Hepatic stellate cell (primary cell): ENCODE measurements around the gene CACNB2.
A peak's percentile ranks its signal among the peaks of the same experiment; 100 is the strongest.

Experiments used
- DNase-seq: peaks from one replicate; pipeline ENCODE4 v3.0.0; 2011; ENCODE audit warnings: low spot score

CACNB2 gene

DNA sequence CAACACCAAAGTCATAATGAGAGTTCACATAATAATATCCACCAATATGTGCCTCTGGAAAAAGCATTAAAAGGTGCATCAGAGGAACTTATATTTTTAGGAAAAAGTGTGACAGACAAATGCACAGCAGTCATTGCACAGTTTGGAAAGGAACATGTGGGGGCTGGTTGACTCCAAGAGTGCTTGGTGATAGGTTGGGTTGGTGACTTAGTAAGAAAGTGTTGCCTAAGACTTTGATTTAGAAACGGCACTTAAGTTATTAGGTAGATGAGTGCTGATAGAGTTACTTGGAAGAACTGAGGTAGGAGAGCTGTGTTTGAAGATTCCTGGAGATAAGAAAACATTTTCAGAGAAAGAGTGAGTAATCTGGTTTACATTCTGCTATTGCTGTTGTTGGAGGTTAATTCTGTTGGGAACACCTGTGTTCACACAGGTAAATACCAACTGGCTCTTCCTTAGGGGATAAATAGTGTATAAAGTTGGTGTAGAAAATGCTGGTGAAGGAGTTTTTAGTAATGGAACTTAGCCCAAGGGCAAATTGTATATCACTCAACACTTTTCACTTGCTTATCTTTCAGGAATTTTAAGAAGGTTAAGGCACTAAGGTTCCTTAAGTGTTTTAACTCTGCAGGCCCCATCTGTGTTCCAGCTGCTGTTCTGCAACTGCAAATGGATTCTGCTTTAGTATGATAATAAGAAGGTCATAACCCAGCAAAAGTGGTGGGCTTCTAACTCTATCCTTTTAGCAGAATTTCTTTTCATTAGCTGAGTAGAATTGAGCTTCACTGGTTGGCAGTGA lies 315.1 kb downstream of the CACNB2 start:
- no peak for DNase-seq

- no peak for DNase-seq
These were observed 316.8 kb downstream of the CACNB2 start for GRCh38 chr10:18456984-18457383.

- no peak for DNase-seq
These were observed 319.8 kb downstream of the CACNB2 start for GRCh38 chr10:18460032-18460431.

GRCh38 chr10:18463673-18464211 lies 323.5 kb downstream of the CACNB2 start:
- DNase-seq, result no peak

- DNase-seq, result no peak
These were observed 328.9 kb downstream of the CACNB2 start for GRCh38 chr10:18469125-18469524.

DNA sequence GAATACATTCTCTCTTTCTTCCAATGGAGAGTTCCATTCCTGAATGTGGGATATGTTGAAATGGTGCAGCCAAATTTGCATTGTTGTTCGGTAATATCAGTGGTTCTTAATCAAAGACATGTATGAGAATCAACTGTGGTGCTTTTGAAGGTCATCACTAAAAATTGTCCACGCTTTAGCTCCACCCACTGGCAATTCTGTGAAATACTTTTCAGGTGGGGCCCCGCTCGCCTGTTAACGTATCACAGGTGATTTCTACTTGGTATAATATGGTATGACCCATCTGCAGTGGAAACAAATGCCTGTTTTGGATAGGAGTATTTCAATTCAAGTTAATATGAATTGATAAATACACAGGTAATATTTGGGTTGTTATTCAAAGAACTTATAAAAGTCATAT lies 332.8 kb downstream of the CACNB2 start:
- no peak for DNase-seq

DNA sequence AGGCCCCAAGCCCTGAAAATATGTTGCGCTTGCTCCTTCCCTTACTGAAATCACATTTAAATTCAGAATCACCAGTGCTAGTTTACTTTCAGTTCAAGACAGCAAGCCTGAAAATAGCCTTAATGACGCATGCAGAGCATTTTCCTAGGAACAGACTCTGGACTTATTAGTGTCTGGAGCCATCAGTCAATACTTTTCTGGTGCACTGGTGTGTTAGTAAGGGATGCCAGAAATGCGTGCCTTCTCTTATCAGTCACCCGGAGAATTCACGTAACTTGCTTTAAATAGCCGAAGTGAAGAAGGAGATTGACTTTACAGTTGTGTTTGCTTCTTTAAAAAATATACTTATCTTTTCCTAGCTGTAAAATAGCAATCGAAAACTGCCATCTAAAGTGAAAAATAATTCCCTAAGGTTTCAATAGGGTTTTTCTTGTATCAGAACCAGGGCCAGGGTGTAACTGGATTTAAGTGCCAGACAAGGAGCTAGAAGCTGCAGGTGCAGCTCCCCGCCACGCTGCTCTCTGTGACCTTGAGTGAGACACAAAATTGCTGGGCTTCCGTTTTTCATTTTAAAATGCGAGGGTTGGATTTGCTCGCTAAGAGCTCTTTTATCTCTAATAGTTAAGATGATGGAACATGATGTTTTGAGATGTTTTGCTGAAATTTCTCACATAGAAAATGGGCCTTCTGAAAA lies 333.3 kb downstream of the CACNB2 start:
- peak; percentile 40 for DNase-seq

DNA sequence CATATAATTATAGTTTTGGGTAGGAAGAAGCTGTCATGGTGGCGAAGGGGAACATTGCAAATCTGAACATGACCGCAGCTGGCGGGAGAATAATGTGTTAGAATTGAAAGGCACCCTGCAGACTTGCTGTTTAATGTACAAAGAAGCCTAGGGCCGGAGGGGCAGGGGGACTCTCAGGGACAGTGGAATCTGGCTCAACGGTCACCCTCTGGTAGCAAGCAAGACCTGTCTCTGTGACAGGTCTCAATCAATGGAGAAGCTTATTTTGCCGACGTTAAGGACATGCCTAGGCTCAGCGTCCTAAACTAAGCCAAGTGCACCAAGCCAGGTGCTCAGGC lies 333.9 kb downstream of the CACNB2 start:
- DNase-seq, result no peak

DNA sequence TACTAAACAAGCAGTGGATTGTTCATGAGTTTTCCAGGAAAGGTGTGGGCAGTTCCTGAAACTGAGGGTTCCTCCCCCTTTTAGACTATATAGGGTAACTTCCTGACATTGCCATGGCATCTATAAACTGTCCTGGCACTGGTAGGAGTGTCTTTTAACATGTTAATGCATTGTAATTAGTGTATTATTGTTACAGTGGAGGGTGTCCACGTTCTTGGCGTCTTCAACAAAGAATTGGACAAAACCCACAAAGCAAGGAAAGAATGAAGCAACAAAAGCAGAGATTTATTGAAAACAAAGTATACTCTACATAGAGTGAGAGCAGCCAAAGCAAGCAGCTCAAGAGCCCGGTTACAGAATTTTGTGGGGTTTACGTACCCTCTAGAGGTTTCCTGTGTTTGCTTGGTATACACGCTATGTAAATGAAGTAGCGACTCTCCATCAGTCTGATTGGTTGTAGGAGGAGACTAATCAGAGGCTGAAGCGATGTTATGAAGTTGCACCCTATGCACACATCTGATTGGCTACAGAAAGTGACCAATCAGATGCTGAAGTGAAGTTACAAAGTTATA lies 335.9 kb downstream of the CACNB2 start:
- no peak for DNase-seq

DNA sequence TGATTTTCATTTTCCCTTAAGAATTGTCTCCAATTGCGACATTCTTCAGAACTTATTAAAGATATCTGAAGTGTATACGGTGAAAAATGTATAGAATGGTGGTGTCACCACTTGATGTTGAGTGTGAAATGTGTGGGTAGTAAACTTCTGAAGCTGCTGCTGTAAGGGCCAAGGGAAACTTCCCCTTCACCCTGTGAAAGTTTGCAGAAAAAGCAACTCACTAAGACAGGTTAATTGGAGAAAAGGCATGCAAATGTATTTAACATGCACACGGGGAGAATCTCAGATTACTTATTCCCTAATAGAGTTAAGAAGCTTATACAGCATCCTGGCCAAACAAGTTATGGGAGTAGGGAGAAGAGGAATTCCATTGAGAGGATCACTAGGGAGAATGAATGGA lies 338.1 kb downstream of the CACNB2 start:
- no peak for DNase-seq

- no peak for DNase-seq
These were observed 339.3 kb downstream of the CACNB2 start for GRCh38 chr10:18479502-18479901.

DNA sequence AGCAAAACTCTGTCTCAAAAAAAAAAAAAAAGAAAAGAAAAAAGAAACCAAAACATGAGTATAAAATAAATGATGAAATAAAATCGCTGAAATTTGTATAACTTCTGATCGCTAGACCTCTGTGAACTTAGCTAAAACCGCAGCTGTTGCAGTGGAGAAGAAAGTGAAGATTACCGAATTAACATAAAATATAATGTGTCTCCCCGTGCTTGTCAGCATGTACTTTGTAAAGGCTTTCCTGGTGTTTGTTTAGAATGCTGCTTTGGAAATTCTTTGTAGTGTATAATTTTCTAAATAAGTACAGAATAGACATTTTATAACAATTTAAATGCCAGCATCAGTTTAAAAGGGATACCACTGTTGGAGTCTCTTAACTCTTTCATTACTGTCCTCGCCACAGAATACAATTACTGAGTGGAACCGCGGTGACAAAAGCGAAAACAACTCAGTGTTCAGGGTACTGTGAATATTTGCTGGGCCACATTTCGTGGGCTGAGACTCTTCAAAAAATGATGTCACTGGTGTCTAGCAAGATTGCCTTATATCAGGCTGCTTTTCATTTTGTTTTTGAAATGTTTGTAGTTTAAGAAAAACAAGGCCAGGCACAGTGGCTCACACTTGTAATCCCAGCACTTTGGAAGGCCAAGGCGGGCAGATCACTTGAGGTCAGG lies 343.4 kb downstream of the CACNB2 start:
- no peak for DNase-seq

- no peak for DNase-seq
These were observed 346.2 kb downstream of the CACNB2 start for GRCh38 chr10:18486438-18486837.

- DNase-seq, result no peak
These were observed 350.5 kb downstream of the CACNB2 start for GRCh38 chr10:18490755-18491154.

- DNase-seq, result no peak
These were observed 357.7 kb downstream of the CACNB2 start for GRCh38 chr10:18497806-18498369.

GRCh38 chr10:18498998-18499397 lies 358.8 kb downstream of the CACNB2 start:
- no peak for DNase-seq

- no peak for DNase-seq
These were observed 360.4 kb downstream of the CACNB2 start for GRCh38 chr10:18500576-18500975.

DNA sequence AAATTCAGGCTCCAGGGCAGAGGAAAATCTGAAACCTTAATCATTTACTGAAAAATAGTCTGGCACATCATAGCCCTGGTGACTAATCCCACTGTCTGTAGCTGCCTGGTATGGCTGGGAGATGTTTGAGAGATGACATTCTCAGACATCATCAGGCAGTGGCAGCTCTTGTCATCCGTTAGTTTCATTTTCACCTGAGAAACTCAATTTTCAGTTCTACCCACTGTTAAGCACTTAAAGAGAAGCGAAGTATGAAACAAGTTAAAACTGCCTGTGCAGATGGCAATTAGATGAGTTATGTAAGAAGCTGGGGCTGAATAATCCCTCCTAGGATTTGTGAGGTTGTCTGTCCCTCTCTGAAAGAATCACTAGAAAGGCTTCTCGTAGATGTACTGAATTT lies 361.0 kb downstream of the CACNB2 start:
- peak; percentile 63 for DNase-seq

- no peak for DNase-seq
These were observed 361.4 kb downstream of the CACNB2 start for GRCh38 chr10:18501629-18502028.

GRCh38 chr10:18504161-18504560 lies 363.9 kb downstream of the CACNB2 start:
- no peak for DNase-seq

GRCh38 chr10:18505456-18506118 lies 365.4 kb downstream of the CACNB2 start:
- peak; percentile 50 for DNase-seq

GRCh38 chr10:18508587-18508986 lies 368.4 kb downstream of the CACNB2 start:
- DNase-seq, result no peak
